ENCODE measurements around the gene FERMT3. TPM values are rescaled to one million over a fixed set of nuclear protein-coding genes. Genes with fewer than 3 reads are reported as not detected.

FERMT3 gene
- total and polyA plus RNA-seq, 2 of the 8 experiments (the other 6 are each of a cell fraction or from before 2014, with no cell fraction given), result 1.4 to 3.7 TPM

- Histone ChIP-seq H2AFZ (ENCODE audit: low read length) (no peak overlapping the region), H3K4ac (replicated peaks; ENCODE audit: insufficient read length, low read depth, low read length) (no peak overlapping the region), H3K23ac (ENCODE audit: insufficient read length) (no peak overlapping the region), H2BK12ac (ENCODE audit: low read depth, low read length) (no peak overlapping the region), H3K23me2 (ENCODE audit: low read depth, low read length) (no peaks in the 10 kb centered on the region), H4K5ac (ENCODE audit: insufficient read length, low read depth, low read length) (no peak overlapping the region), H4K20me1 (replicated peaks in 1 of 2; ENCODE audit: control insufficient read depth in 1 of 2, insufficient read depth in 2 of 2, low read length in 2 of 2) (peaks cover 1 to 7% of the 10 kb centered on the region in 2 experiments), H3K27me3 (replicated peaks in 1 of 4; ENCODE audit: control insufficient read depth in 3 of 4, extremely low read depth in 1 of 4, insufficient read depth in 3 of 4, low read length in 3 of 4) (no peaks in the 10 kb centered on the region; a peak in 1 of 7 replicates), H3K36me3 (ENCODE audit: control insufficient read depth in 2 of 4, insufficient read depth in 4 of 4, low read length in 3 of 4) (peaks cover 10 to 19% (median 14%) of the 10 kb centered on the region in 4 experiments; a peak in 7 of 8 replicates), H2BK5ac (ENCODE audit: low read depth, low read length) (no peak overlapping the region; the same call in 1 of the 2 replicates), H3K79me2 (ENCODE audit: control insufficient read depth in 1 of 2, insufficient read depth in 2 of 2, low read length in 2 of 2) (no peaks in the 10 kb centered on the region), H2BK20ac (ENCODE audit: low read length) (no peak overlapping the region), H3K9ac (replicated peaks in 1 of 4; ENCODE audit: extremely low read depth in 1 of 4, low read depth in 3 of 4, low read length in 3 of 4) (no peak overlapping the region), H3K4me3 (ENCODE audit: extremely low read depth in 1 of 4, insufficient read depth in 2 of 4, low read depth in 3 of 4, low read length in 4 of 4) (no peak overlapping the region), H2AK5ac (ENCODE audit: low read depth, low read length) (no peak overlapping the region), H4K8ac (ENCODE audit: extremely low read depth, insufficient read depth, low read length) (no peak overlapping the region), H2BK15ac (ENCODE audit: low read length) (no peak overlapping the region), H2BK120ac (replicated peaks; ENCODE audit: low read depth, low read length) (no peak overlapping the region), H3K18ac (ENCODE audit: extremely low read depth, low read length) (no peak overlapping the region), H3K4me1 (replicated peaks in 1 of 4; ENCODE audit: control insufficient read depth in 3 of 4, insufficient read depth in 4 of 4, low read length in 3 of 4) (peaks cover 0 to 5% (median 0%) of the 10 kb centered on the region in 4 experiments; a peak in 3 of 7 replicates), H3K79me1 (ENCODE audit: low read depth, low read length) (no peaks in the 10 kb centered on the region), H3K27ac (ENCODE audit: low read depth, low read length) (no peak overlapping the region), H3K9me3 (ENCODE audit: insufficient read depth in 2 of 2, low read depth in 1 of 2, low read length in 1 of 2) (no peaks in the 10 kb centered on the region), H4K91ac (replicated peaks; ENCODE audit: insufficient read length, low read length) (no peak overlapping the region), H3K4me2 (ENCODE audit: insufficient read depth in 1 of 2, low read depth in 2 of 2, low read length in 2 of 2) (no peak overlapping the region), H3K56ac (replicated peaks; ENCODE audit: insufficient read length, low read depth, low read length) (no peak overlapping the region), H3K14ac (ENCODE audit: insufficient read length) (no peak overlapping the region)
- WGBS, 2 experiments (ENCODE audit: extremely low coverage in 1 of 2, insufficient coverage in 1 of 2, insufficient read length in 1 of 2, insufficient replicate concordance in 2 of 2, low coverage in 1 of 2, low lambda C conversion rate in 2 of 2, missing lambda C conversion rate in 1 of 2), result 91% methylated on average over 22 of the region's 24 CpGs; no CpG with 5 or more reads in 1 of the 2 experiments
- DNase-seq (ENCODE audit: low read depth in 1 of 2, low spot score in 2 of 2), result no peak
- ChIA-PET CTCF (ENCODE audit: partially characterized antibody) (interaction anchor here (0.7 to 1.7 kb wide), 11 partner anchors 10 to 203 kb away, joined by 3 to 7 read pairs (median 3); no protein-coding TSS in a partner anchor), POLR2A (ENCODE audit: partially characterized antibody) (interaction anchor here (1.2 to 18.4 kb wide), 8 partner anchors 9 to 90 kb away, joined by 3 to 253 read pairs (median 4); partner anchors contain the start of genes NUDT22, STIP1 and TRPT1)
- no peak for FAIRE-seq
- TF ChIP-seq ATF3 (IDR thresholded peaks at IDR 0.05; ENCODE audit: insufficient read depth, low read depth, low read length), result no peak
- no peak for TF ChIP-seq CBX8 (IDR thresholded peaks at IDR 0.05; ENCODE audit: borderline replicate concordance, low read depth, low read length)
- TF ChIP-seq ZNF274 (IDR thresholded peaks at IDR 0.05; ENCODE audit: borderline replicate concordance, extremely low read depth, low read length), result no peak
- no peak for TF ChIP-seq TAF1 (IDR thresholded peaks at IDR 0.05; ENCODE audit: low read depth, low read length)
- no peak for TF ChIP-seq FOSL1 (IDR thresholded peaks at IDR 0.05; ENCODE audit: insufficient read depth, low read depth, low read length)
- TF ChIP-seq TAF7 (optimal IDR thresholded peaks at IDR 0.05; ENCODE audit: borderline replicate concordance, low read depth, low read length), result no peak
- no peak for TF ChIP-seq SRF (IDR thresholded peaks at IDR 0.05; ENCODE audit: low read depth, low read length)
- TF ChIP-seq EP300 (IDR thresholded peaks at IDR 0.05; ENCODE audit: borderline replicate concordance in 1 of 2, low read depth in 2 of 2, low read length in 2 of 2), result no peak
- no peak for TF ChIP-seq SAP30 (IDR thresholded peaks at IDR 0.05; ENCODE audit: insufficient read depth, insufficient replicate concordance, low read length)
- TF ChIP-seq, protein P1, sequence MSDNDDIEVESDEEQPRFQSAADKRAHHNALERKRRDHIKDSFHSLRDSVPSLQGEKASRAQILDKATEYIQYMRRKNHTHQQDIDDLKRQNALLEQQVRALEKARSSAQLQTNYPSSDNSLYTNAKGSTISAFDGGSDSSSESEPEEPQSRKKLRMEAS (IDR thresholded peaks at IDR 0.05), result no peak
- TF ChIP-seq GABPA (IDR thresholded peaks at IDR 0.05; ENCODE audit: borderline replicate concordance, insufficient read depth, low read length), result no peak
Observed at GRCh38 chr11:64210301-64211020, 3.9 kb downstream of the FERMT3 start.

Measured in H1 (cell line).